AG04449 (cell line): ENCODE data around the gene TLX2.

Source experiments
- CTCF ChIA-PET: fragments of 350-600 bp; formaldehyde crosslinking; extraction: SDS; loops from one replicate; lab custom pipeline; 2021; ENCODE audit warnings: antibody characterized with exemption; lab: Yijun Ruan, JAX
- POLR2A ChIA-PET: fragments of 400-600, 350-600 bp; formaldehyde crosslinking; extraction: SDS; loops from one replicate; lab custom pipeline; 2020; ENCODE audit warnings: antibody characterized with exemption, inconsistent platforms; lab: Yijun Ruan, JAX
- DNase-seq: peaks from one replicate; pipeline ENCODE4 v3.0.0-alpha.2; 2010; ENCODE audit warnings: low read depth, low spot score
- H3K4me3 ChIP-seq: 2 replicates; pipeline ENCODE4 v1.5.1; 2011; ENCODE audit warnings: low read depth, mild to moderate bottlenecking, control low read depth, low read length
- CTCF ChIP-seq: IDR thresholded peaks from one replicate; pipeline ENCODE4 v1.5.1; 2011; ENCODE audit warnings: mild to moderate bottlenecking, moderate library complexity, low read length, control low read depth, inconsistent platforms; ENCODE audit not compliant: insufficient read depth; ENCODE audit errors: missing control alignments

TLX2 gene

GRCh38 chr2:74486141-74486540 lies 28.1 kb upstream of the TLX2 start:
- no peak overlapping the region for H3K4me3 ChIP-seq
- POLR2A ChIA-PET: no interaction called here
- no peak for TF ChIP-seq CTCF
- DNase-seq: no peak
- CTCF ChIA-PET: interaction anchor here (0.9 to 15.3 kb wide), 2 partner anchors 98 to 235 kb away, joined by 3 to 401 read pairs; no protein-coding TSS in a partner anchor

DNA sequence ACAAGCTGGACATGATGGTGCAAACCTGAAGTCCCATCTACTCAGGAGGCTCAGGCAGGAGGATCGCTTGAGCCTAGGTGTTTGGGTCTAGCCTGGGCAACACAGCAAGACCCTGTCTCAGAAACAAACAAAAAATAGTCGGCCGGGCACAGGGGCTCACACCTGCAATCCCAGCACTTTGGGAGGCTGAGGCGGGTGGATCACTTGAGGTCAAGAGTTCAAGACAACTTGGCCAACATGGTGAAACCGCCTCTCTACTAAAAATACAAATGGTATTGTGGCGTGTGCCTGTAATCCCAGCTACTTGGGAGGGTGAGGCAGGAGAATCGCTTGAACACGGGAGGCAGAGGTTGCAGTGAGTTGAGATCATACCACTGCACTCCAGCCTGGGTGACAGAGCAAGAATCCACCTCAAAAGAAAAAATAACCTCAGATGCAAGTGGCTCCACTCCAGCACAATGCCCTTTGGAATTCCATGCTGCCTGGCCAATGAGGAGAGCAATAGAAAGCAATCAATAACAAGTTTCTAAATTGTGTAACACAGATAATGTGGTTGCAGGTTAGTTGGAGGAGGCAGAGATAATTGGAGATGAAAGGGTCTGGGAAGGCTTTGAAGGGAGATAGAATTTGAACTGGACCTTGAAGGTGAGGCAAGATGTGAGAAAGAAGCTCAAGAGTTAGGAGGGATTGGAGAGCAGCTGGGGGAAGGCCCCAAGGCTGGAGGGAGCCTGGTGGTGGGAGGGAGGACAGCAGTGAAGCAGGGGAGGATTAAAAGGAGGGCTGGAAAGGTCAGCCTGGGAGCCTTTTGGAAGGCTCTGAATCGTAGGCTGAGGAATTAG lies 25.4 kb upstream of the TLX2 start:
- no peak for TF ChIP-seq CTCF
- DNase-seq: no peak
- H3K4me3 ChIP-seq: no peak overlapping the region
- ChIA-PET POLR2A (interaction anchor here (0.7 to 1.1 kb wide), 3 partner anchors 8 to 88 kb away, joined by 3 read pairs; no protein-coding TSS in a partner anchor), CTCF (interaction anchor here (0.6 to 15.3 kb wide), 7 partner anchors 10 to 97 kb away, joined by 3 to 401 read pairs (median 4); partner anchors contain the start of gene PCGF1)

GRCh38 chr2:74489906-74490305 lies 24.3 kb upstream of the TLX2 start:
- no peak for TF ChIP-seq CTCF

DNA sequence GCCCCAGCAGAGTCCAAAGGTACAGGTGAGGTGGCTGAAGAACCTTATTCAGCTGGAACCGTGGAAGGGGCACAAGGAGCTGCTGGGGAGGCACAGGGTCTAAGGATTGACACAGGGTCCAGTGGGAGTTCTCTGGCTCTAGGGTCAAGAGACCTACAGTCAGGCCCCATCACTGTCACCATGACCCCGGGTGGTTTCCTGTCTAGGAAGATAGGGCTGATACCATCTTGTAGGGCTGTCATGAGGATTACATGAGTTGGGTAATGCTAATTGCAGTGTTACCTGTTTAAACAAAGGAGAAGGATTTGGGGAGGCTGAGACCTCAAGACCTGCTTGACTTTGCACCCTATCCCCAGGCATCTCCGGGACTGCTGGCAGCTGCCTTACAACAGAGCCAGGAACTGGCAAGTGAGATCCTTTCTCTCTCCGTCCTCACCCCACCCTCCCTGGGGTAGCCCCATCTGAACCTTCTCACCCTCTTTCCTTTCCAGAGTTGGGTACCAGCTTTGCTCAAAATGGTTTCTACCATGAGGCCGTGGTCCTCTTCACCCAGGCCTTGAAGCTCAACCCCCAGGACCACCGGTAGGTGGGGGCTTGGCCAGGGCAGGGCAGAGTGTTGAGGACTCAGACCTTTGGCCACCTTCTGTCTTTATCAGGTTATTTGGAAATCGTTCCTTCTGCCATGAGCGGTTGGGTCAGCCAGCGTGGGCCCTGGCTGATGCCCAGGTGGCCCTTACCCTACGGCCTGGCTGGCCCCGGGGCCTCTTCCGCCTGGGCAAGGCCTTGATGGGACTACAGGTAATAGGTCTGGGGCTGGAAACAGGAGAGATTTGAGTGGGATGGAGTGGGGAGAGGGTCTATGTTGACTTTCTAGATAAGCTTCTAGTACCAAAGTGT lies 22.4 kb upstream of the TLX2 start:
- ChIA-PET CTCF (interaction anchor here (2.7 to 15.3 kb wide), 2 partner anchors 8 to 92 kb away, joined by 22 to 401 read pairs; partner anchors contain the start of genes CCDC142 and TTC31), POLR2A (no interaction called here)
- no peak for TF ChIP-seq CTCF
- no peak overlapping the region for H3K4me3 ChIP-seq
- no peak for DNase-seq

More at GRCh38 chr2:74489906-74490305, 24.3 kb upstream of the TLX2 start:
- ChIA-PET CTCF (interaction anchor here (0.8 to 15.3 kb wide), 5 partner anchors 9 to 98 kb away, joined by 3 to 401 read pairs (median 3); no protein-coding TSS in a partner anchor), POLR2A (interaction anchor here (1.1 kb wide), 1 partner anchor 9 kb away, joined by 3 read pairs; no protein-coding TSS in a partner anchor)
- no peak overlapping the region for H3K4me3 ChIP-seq
- DNase-seq: no peak

GRCh38 chr2:74493546-74493945 lies 20.7 kb upstream of the TLX2 start:
- ChIA-PET POLR2A (interaction anchor here (0.9 to 1.1 kb wide), 2 partner anchors 13 to 21 kb away, joined by 3 read pairs; partner anchors contain the start of genes MRPL53 and PCGF1), CTCF (interaction anchor here (0.7 to 15.3 kb wide), 4 partner anchors 8 to 90 kb away, joined by 3 to 401 read pairs (median 12); partner anchors contain the start of genes CCDC142 and TTC31)
- TF ChIP-seq CTCF: no peak
- no peak overlapping the region for H3K4me3 ChIP-seq
- no peak for DNase-seq
